GM06990 (cell line): Measurements from ENCODE around the gene CANX.

Experiments
- DNase-seq: peaks from one replicate; pipeline ENCODE4 v3.0.0-alpha.2; 2011; ENCODE audit not compliant: insufficient read length; ENCODE audit errors: extremely low read depth
- H3K27me3 ChIP-seq: replicated peaks from 2 replicates; pipeline ENCODE4 v1.6.0; 2011; ENCODE audit warnings: low read length; ENCODE audit not compliant: control insufficient read depth, insufficient read depth
- H3K36me3 ChIP-seq: 2 replicates; pipeline ENCODE4 v1.5.1; 2011; ENCODE audit warnings: low read length; ENCODE audit not compliant: control insufficient read depth, insufficient read depth
- H3K4me3 ChIP-seq: replicated peaks from 2 replicates; pipeline ENCODE4 v1.5.1; 2011; ENCODE audit warnings: low read depth, mild to moderate bottlenecking, control low read depth, low read length
- CTCF ChIP-seq: IDR thresholded peaks from 2 replicates; pipeline ENCODE4 v1.5.1; 2011; ENCODE audit warnings: low read length, control low read depth, mild to moderate bottlenecking, inconsistent platforms; ENCODE audit not compliant: insufficient read depth, poor library complexity, severe bottlenecking

Gene CANX

GRCh38 chr5:179769271-179769670, 70.5 kb downstream of the CANX start:
- no peak for DNase-seq
- H3K27me3 ChIP-seq = no peaks in the 10 kb centered on the region
- no peak for TF ChIP-seq CTCF
- peaks cover 38% of the 10 kb centered on the region for H3K36me3 ChIP-seq
- no peak overlapping the region for H3K4me3 ChIP-seq

GRCh38 chr5:179769796-179770195, 71.0 kb downstream of the CANX start:
- Histone ChIP-seq H3K27me3 (no peaks in the 10 kb centered on the region), H3K36me3 (peaks cover 39% of the 10 kb centered on the region), H3K4me3 (no peak overlapping the region)
- TF ChIP-seq CTCF = no peak
- DNase-seq = no peak

- no peak for DNase-seq
- Histone ChIP-seq H3K4me3 (no peak overlapping the region), H3K36me3 (peaks cover 32% of the 10 kb centered on the region), H3K27me3 (no peaks in the 10 kb centered on the region)
- TF ChIP-seq CTCF = no peak
Observed at GRCh38 chr5:179771311-179771895, 72.6 kb downstream of the CANX start.

- H3K36me3 ChIP-seq = peaks cover 27% of the 10 kb centered on the region
- H3K27me3 ChIP-seq = no peaks in the 10 kb centered on the region
- DNase-seq = no peak
- no peak for TF ChIP-seq CTCF
- no peak overlapping the region for H3K4me3 ChIP-seq
Observed at GRCh38 chr5:179772351-179772750, 73.6 kb downstream of the CANX start.

- DNase-seq = no peak
- H3K27me3 ChIP-seq = no peaks in the 10 kb centered on the region
- TF ChIP-seq CTCF = no peak
- no peak overlapping the region for H3K4me3 ChIP-seq
- peaks cover 31% of the 10 kb centered on the region for H3K36me3 ChIP-seq
Observed at GRCh38 chr5:179773686-179774040, 74.9 kb downstream of the CANX start.

GRCh38 chr5:179774442-179774841, 75.7 kb downstream of the CANX start:
- Histone ChIP-seq H3K4me3 (no peak overlapping the region), H3K27me3 (no peaks in the 10 kb centered on the region), H3K36me3 (peaks cover 26% of the 10 kb centered on the region)
- no peak for DNase-seq
- TF ChIP-seq CTCF = no peak
